ENCODE results near the gene ZSCAN22.

ZSCAN22 gene

DNA sequence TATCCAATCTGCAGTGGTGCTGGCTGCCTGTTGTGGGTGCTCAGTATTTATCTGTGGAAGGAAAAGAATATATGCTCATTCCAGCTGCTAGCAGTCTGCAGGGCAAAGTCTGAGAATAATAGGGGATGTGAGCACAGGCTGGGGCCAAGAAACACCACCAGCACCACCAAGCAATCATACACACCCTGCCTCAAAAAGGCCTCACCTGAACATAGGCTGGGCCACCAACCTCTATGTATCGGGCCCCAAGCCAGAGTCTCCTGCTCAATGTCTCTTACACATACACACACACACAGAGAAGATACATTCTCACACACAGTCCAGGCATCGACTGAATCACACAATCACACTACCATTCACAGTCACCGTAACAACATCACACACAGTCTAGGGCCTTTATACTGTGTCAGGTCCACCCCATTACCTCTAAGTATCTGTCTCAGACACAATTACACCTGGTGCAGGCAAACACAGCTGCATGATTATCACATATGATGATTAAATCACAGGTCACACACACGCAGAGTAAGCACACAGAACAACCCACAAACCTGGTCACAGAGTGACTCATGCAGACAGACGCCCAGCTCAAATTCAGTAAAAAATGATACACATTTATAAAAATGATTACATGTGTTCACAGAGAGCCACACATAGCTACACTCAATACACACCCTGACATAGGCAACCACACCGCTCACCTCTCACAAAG, 1.3 kb upstream of the ZSCAN22 start:
- no peaks in the 10 kb centered on the region for H3K27me3 ChIP-seq (replicated peaks)
- DNase-seq, result peak; percentile 23
- TF ChIP-seq, protein P1, sequence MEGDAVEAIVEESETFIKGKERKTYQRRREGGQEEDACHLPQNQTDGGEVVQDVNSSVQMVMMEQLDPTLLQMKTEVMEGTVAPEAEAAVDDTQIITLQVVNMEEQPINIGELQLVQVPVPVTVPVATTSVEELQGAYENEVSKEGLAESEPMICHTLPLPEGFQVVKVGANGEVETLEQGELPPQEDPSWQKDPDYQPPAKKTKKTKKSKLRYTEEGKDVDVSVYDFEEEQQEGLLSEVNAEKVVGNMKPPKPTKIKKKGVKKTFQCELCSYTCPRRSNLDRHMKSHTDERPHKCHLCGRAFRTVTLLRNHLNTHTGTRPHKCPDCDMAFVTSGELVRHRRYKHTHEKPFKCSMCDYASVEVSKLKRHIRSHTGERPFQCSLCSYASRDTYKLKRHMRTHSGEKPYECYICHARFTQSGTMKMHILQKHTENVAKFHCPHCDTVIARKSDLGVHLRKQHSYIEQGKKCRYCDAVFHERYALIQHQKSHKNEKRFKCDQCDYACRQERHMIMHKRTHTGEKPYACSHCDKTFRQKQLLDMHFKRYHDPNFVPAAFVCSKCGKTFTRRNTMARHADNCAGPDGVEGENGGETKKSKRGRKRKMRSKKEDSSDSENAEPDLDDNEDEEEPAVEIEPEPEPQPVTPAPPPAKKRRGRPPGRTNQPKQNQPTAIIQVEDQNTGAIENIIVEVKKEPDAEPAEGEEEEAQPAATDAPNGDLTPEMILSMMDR (IDR thresholded peaks at IDR 0.05; ENCODE audit: low read depth, low read length, missing control alignments), result no peak
- peak overlapping the region; percentile 99 for H3K4me3 ChIP-seq (ENCODE audit: low read depth, low read length)
- peaks cover 3% of the 10 kb centered on the region for H3K36me3 ChIP-seq (replicated peaks)
- in situ Hi-C loops (cut with HindIII; ENCODE audit: low pct_ligation_motif_present, low sequenced_read_pairs), result no loop called here
- no peak overlapping the region for H3K27ac ChIP-seq

DNA sequence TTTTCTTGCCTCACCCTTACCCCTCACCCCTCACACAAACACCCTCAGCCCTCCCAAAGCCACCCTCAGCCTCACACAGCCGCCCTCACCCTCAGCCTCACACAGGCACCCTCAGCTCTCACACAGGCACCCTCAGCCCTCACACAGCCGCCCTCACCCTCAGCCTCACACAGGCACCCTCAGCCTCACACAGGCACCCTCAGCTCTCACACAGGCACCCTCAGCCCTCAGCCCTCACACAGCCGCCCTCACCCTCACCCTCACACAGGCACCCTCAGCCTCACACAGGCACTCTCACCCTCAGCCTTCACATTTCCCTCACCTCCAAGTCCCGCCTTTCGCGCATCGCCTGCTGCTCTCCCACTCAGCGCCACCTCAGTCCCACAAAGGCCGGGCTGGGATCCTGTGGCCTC, 287 bp upstream of the ZSCAN22 start:
- DNase-seq, result no peak
- in situ Hi-C loops (cut with HindIII; ENCODE audit: low pct_ligation_motif_present, low sequenced_read_pairs), result no loop called here
- peak overlapping the region; percentile 99 for H3K4me3 ChIP-seq (ENCODE audit: low read depth, low read length)
- H3K27me3 ChIP-seq (replicated peaks), result no peaks in the 10 kb centered on the region
- TF ChIP-seq, protein P1 (IDR thresholded peaks at IDR 0.05; ENCODE audit: low read depth, low read length, missing control alignments), result no peak
- peaks cover 3% of the 10 kb centered on the region for H3K36me3 ChIP-seq (replicated peaks)
- peak overlapping the region; percentile 86 for H3K27ac ChIP-seq

DNA sequence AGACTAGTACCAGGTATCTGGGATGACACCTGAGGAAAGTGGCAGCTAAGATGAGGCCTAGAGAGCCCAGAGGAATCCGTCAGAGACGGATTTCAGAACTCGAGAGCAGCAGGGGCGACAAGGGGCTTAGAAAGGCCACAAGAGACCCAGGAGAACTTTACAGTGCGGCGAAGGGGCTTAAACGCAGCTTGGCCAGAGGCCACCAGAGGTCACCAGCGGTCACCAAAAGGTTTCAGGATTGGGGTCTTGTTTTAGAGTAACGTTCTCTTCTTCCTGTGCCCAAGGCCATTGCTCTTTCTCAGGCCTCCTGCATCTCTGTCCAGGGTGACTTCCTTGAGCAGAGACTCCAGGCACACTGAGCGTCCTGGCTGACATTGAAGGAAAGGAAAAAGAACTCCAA, 2.2 kb downstream of the ZSCAN22 start:
- TF ChIP-seq, protein P1 (IDR thresholded peaks at IDR 0.05; ENCODE audit: low read depth, low read length, missing control alignments), result peak; percentile 22
- in situ Hi-C loops (cut with HindIII; ENCODE audit: low pct_ligation_motif_present, low sequenced_read_pairs), result no loop called here
- Histone ChIP-seq H3K4me3 (ENCODE audit: low read depth, low read length) (no peak overlapping the region), H3K36me3 (replicated peaks) (no peaks in the 10 kb centered on the region), H3K27ac (no peak overlapping the region), H3K27me3 (replicated peaks) (no peaks in the 10 kb centered on the region)
- no peak for DNase-seq

DNA sequence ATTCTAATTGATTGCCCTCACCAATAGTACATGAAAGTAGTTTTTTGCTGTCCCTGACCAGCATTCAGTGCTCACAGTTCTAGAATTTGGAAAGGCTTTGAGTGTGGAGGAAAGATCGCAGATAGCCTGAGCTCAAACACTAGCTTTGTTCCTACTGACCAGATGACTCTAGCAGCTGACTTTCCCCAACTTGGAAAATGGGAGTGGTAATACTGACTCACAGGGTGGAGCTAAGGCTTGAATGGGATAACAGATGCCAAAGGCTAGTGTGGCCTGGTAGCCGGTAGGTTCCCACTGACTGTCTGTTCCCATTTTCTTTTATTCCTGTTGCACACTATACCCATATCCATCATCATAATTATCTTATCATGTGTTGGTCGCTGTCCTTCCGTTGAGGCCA, 3.7 kb downstream of the ZSCAN22 start:
- DNase-seq, result peak; percentile 59
- H3K36me3 ChIP-seq (replicated peaks), result peaks cover 9% of the 10 kb centered on the region
- H3K27ac ChIP-seq, result peak overlapping the region; percentile 54
- no peak overlapping the region for H3K4me3 ChIP-seq (ENCODE audit: low read depth, low read length)
- in situ Hi-C loops (cut with HindIII; ENCODE audit: low pct_ligation_motif_present, low sequenced_read_pairs), result no loop called here
- TF ChIP-seq, protein P1 (IDR thresholded peaks at IDR 0.05; ENCODE audit: low read depth, low read length, missing control alignments), result no peak
- no peaks in the 10 kb centered on the region for H3K27me3 ChIP-seq (replicated peaks)

DNA sequence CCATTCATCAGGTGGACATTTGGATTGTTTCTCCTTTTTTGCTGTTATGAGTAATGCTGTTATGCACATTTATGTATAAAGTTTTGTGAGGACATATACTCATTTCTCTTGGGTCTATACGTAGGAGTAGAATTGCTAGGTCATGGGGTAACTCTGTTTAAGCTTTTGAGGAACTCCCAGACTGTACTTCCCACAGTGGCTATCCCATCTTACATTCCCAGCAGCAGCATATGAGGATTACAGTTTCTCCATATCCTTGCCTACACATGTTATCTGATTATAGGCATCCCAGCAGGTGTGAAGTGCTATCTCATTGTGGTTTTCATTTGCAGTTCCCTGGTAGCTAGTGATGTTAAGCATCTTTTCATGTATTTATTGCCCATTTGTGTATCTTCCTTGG, 5.9 kb downstream of the ZSCAN22 start:
- no peak overlapping the region for H3K27ac ChIP-seq
- in situ Hi-C loops (cut with HindIII; ENCODE audit: low pct_ligation_motif_present, low sequenced_read_pairs), result no loop called here
- no peaks in the 10 kb centered on the region for H3K27me3 ChIP-seq (replicated peaks)
- peaks cover 13% of the 10 kb centered on the region for H3K36me3 ChIP-seq (replicated peaks)
- no peak for DNase-seq
- TF ChIP-seq, protein P1 (IDR thresholded peaks at IDR 0.05; ENCODE audit: low read depth, low read length, missing control alignments), result no peak
- no peak overlapping the region for H3K4me3 ChIP-seq (ENCODE audit: low read depth, low read length)

Data from brain microvascular endothelial cell (primary cell).